Measurements from ENCODE around the gene ZYX. TPM values are rescaled to one million over a fixed set of nuclear protein-coding genes. Genes with fewer than 3 reads are reported as not detected.

ZYX gene
- total RNA-seq, 1 donor, result 48.4 TPM

DNA sequence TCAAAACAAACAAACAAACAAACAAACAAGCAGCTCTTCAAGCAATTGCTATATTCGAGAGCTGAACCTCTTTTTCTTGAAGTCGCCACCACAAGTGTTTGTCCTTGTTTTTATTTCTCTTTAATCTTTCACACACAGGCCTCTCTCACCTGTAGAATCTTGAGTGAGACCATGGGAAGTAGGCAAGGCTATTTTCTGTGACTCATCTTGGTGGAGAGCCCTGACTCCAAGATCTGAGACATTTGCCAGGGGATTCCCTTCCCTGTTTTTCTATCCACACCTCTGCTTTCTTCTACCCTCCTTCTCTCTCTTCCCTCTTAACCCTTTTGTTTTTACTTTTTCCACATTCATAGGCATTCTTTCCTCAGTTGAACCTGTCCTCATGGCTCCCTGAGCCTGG lies 54.1 kb downstream of the ZYX start:
- peak; percentile 32 for DNase-seq (ENCODE audit: low read depth)
- H3K4me3 ChIP-seq (ENCODE audit: low read depth, low read length), result no peak overlapping the region
- TF ChIP-seq, protein P1, sequence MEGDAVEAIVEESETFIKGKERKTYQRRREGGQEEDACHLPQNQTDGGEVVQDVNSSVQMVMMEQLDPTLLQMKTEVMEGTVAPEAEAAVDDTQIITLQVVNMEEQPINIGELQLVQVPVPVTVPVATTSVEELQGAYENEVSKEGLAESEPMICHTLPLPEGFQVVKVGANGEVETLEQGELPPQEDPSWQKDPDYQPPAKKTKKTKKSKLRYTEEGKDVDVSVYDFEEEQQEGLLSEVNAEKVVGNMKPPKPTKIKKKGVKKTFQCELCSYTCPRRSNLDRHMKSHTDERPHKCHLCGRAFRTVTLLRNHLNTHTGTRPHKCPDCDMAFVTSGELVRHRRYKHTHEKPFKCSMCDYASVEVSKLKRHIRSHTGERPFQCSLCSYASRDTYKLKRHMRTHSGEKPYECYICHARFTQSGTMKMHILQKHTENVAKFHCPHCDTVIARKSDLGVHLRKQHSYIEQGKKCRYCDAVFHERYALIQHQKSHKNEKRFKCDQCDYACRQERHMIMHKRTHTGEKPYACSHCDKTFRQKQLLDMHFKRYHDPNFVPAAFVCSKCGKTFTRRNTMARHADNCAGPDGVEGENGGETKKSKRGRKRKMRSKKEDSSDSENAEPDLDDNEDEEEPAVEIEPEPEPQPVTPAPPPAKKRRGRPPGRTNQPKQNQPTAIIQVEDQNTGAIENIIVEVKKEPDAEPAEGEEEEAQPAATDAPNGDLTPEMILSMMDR (IDR thresholded peaks at IDR 0.05; ENCODE audit: insufficient read depth, low read length), result no peak

DNA sequence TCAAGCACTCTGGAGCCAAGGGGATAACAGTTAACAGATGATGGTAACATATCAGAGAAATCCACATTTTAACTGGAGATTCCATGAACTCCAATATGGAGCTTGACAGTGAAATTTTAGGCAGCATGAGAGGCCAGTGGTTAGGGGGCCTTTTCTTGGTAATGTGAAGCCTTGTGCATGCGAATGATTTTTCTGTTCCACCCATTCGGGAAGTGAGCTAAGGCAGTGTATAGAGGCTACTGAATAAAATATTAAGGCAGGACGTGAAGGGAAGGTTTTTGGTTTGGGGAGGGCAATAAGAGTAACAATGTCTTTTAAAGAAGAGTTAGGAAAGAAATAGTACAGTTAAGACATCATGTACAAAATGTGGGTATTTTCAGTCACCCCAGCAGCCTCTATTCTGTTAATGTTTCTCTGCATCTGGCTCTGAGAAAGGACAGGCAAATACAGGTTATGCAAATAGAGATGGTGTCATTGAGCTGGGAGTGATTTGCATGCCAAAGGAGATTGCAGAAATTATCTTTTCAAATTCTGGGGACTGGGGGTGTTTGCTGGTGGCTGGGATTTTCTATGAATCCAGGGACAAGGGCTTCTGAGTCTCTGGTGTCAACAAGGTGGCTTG lies 55.3 kb downstream of the ZYX start:
- DNase-seq (ENCODE audit: low read depth), result no peak
- TF ChIP-seq, protein P1 (IDR thresholded peaks at IDR 0.05; ENCODE audit: insufficient read depth, low read length), result no peak
- no peak overlapping the region for H3K4me3 ChIP-seq (ENCODE audit: low read depth, low read length)

DNA sequence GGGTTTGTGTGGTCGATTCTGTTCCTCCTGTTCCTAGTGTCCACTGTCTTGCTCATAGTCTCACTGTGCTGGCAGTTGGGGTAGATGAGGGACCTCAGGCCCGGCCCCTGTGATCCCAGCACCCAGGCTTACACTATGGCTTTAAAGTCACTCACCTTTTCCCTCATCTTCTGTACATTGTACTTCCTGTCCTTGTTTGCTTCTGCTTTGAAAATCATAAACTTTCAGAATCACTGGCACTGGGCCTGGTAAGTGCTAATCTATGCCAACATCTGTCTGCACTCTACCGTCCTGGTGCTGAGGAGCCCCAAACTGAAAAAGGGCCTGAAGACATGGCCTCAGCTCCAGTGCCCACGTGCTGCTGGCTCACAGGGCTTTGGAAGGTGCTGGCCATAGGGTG lies 56.4 kb downstream of the ZYX start:
- no peak overlapping the region for H3K4me3 ChIP-seq (ENCODE audit: low read depth, low read length)
- TF ChIP-seq, protein P1 (IDR thresholded peaks at IDR 0.05; ENCODE audit: insufficient read depth, low read length), result no peak
- DNase-seq (ENCODE audit: low read depth), result no peak

DNA sequence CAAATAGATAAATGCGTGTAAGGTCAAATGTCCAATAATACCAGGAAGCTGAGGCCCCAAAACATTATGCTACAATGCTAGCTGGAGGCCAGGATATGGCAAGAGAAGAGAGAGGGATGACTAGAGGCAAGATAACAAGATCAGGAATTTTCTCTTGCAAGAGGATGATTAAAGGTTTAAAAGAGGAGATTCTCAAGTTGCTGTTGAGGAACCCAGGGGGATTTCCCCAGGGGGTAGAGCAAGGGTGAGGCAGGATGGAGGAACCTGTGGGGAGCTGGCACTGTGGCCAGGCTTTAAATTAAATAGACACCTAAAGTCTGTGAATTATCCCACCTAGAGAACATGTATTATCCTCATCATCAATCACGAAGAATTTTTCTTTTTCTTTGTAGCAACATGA lies 58.7 kb downstream of the ZYX start:
- TF ChIP-seq, protein P1 (IDR thresholded peaks at IDR 0.05; ENCODE audit: insufficient read depth, low read length), result no peak
- no peak overlapping the region for H3K4me3 ChIP-seq (ENCODE audit: low read depth, low read length)

More for the DNA sequence above, 58.7 kb downstream of the ZYX start:
- no peak for DNase-seq (ENCODE audit: low read depth)

Small RNAs within 50 kb of the gene (small RNA-seq; reads per million reads assigned to genes)
- not detected for gene MIR6892

Other genes with a start within 250 kb of the ZYX start
- gene PIP, start 249.3 kb upstream of the ZYX start, total RNA-seq (ENCODE audit: low replicate concordance), result not detected in 2 replicates
- not detected in 2 replicates for gene TAS2R39, start 197.9 kb upstream of the ZYX start, total RNA-seq (ENCODE audit: low replicate concordance)
- gene TAS2R40, start 159.3 kb upstream of the ZYX start, total RNA-seq (ENCODE audit: low replicate concordance), result not detected in 2 replicates
- gene GSTK1, start 117.9 kb upstream of the ZYX start, total RNA-seq (ENCODE audit: low replicate concordance), result 53.3 and 91.9 TPM in 2 replicates
- gene TMEM139, start 96.4 kb upstream of the ZYX start, total RNA-seq (ENCODE audit: low replicate concordance), result not detected in 2 replicates
- 18.4 and 19.8 TPM in 2 replicates for gene CASP2, start 93.0 kb upstream of the ZYX start, total RNA-seq (ENCODE audit: low replicate concordance)
- gene CLCN1, start 65.2 kb upstream of the ZYX start, total RNA-seq (ENCODE audit: low replicate concordance), result 0.16 TPM in 1 of 2 replicates, not detected in the other
- 3.2 and 4.0 TPM in 2 replicates for gene FAM131B, start 18.6 kb upstream of the ZYX start, total RNA-seq (ENCODE audit: low replicate concordance)
- not detected in 2 replicates for gene EPHA1, start 27.5 kb downstream of the ZYX start, total RNA-seq (ENCODE audit: low replicate concordance)
- gene TAS2R60, start 62.1 kb downstream of the ZYX start, total RNA-seq (ENCODE audit: low replicate concordance), result not detected in 2 replicates
- gene TAS2R41, start 96.5 kb downstream of the ZYX start, total RNA-seq (ENCODE audit: low replicate concordance), result 0.09 TPM in 1 of 2 replicates, not detected in the other
- gene CTAGE15, start 190.5 kb downstream of the ZYX start, total RNA-seq (ENCODE audit: low replicate concordance), result 0.25 TPM in 1 of 2 replicates, not detected in the other
- 1.6 TPM in 2 replicates for gene TCAF2, start 239.6 kb downstream of the ZYX start, total RNA-seq (ENCODE audit: low replicate concordance)

All from fibroblast of the aortic adventitia (primary cell).